ENCODE results near the gene MNAT1.
"Not testable (repeated sequence)": the region's sequence is repeated elsewhere in the genome, so short reads cannot be mapped to it uniquely, and the experiment has no call there.

The MNAT1 gene

GRCh38 chr14:60734465-60735242 is at the start of gene MNAT1:
TSS of gene MNAT1 (plus strand) at chr14:60734761. CDS start at chr14:60734863, 102 bp downstream.
- DNase-seq (ENCODE audit: low read depth): peak; percentile 59

DNA sequence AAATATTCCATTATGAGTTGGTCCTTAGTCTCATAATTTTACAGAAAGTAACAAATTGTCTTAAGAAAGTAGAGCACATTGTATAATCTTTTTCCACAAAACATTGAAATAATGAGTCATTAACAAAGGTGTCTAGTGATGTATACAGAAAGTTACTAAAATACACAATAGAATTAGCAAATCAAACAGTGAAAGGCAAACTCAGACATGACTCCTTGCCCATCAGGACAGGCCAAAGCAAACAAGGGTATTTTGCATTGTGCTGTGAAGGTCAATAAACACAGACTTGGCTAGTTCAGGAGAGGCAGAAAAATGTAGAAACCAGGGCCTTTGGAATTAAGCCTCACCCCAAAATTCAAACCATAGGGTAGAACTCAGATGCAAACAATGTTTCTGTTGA is 47.7 kb upstream of the MNAT1 start:
- DNase-seq (ENCODE audit: low read depth): no peak

DNA sequence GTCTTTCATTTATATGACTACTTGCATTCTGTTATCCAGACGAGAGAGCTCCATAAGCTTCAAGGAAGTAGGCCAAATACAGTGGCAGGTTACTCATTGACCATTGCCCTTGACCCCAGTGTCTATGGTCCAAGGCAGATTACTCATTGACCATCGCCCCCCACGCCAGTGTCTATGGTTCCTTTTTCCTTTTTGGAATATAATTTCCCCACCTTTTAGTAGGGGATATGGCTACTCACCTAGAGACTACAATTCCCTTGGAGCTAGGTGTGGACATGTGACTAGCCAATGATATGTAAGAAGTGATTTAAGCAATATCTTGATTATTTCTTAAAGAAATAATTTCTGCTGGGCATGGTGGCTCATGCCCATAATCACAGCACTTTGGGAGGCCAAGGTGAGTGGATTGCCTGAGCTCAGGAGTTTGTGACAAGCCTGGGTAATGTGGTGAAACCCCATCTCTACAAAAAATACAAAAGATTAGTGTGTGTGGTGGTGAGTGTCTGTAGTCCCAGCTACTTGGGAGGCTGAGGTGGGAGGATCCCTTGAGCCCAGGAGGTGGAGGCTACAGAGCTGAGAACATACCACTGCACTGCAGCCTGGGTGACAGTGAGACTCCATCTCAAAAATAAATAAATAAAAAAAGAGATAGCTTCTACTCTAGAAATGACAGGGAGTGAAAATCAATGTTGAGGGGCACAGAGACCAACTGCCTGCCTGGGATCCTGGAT is 43.0 kb upstream of the MNAT1 start:
- DNase-seq (ENCODE audit: low read depth): no peak

GRCh38 chr14:60695327-60695726 is 39.2 kb upstream of the MNAT1 start:
- DNase-seq (ENCODE audit: low read depth): no peak

DNA sequence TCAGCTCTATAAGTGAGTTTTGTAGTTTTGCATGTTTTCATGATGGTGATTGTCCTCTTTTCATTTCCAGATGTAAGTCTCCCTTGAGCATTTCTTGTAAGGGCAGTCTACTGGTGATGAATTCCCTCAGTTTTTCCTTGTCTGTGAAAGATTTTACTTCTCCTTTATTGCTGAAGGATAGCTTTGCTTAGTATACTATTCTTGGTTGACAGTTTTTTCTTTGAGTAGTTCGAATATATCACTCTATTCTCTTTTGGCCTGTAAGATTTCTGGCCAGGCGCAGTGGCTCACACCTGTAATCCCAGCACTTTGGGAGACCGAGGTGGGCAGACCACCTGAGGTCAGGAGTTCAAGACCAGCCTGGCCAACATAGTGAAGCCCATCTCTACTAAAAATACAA is 34.0 kb upstream of the MNAT1 start:
- no peak for DNase-seq (ENCODE audit: low read depth)

DNA sequence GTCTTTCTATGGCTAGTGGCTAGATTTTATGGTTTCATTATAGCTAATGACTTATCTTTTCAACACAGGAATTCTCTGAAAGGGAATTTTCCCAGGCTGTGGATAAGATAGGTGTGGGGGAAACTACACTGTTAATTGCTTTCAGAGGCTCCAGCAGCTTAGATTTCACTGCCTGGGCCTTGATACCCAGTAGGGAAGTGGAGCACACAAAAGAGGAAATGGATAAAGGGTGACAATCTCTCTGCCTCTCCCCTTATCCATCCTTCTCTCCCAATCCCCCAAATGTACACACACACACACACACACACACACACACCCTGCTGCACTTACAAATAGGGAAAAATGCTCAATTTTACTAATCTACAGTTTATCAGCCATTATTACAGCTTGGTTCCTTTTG is 29.5 kb upstream of the MNAT1 start:
- DNase-seq (ENCODE audit: low read depth): no peak

GRCh38 chr14:60707858-60708257 is 26.7 kb upstream of the MNAT1 start:
- no peak for DNase-seq (ENCODE audit: low read depth)

- no peak for DNase-seq (ENCODE audit: low read depth)
Measured at GRCh38 chr14:60710494-60710893, 24.1 kb upstream of the MNAT1 start.

GRCh38 chr14:60713513-60713912 is 21.0 kb upstream of the MNAT1 start:
- no peak for DNase-seq (ENCODE audit: low read depth)

GRCh38 chr14:60720391-60720790 is 14.2 kb upstream of the MNAT1 start:
- no peak for DNase-seq (ENCODE audit: low read depth)

DNA sequence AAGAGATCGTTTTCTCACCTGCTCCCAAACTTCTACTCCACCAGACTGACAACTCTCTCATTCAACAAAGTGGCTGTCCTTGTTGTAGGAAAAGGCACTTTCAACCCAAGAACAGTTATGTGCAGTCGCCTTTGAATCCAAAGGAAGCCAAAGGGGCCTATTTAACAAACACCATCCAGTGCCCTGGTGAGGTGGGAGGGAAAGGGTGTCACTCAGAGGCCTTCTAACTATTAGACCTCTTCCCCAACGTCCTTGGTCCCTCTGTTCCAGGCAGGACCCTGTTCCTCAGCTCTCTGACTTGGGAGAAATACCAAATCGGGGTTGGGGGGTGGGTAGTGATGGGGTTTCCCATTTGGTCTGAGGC is 13.6 kb upstream of the MNAT1 start:
- no peak for DNase-seq (ENCODE audit: low read depth)

- DNase-seq (ENCODE audit: low read depth): peak; percentile 21
Measured at GRCh38 chr14:60721326-60722106, 13.0 kb upstream of the MNAT1 start.

- DNase-seq (ENCODE audit: low read depth): peak; percentile 1
Measured at GRCh38 chr14:60722107-60722356, 12.5 kb upstream of the MNAT1 start.

GRCh38 chr14:60722357-60723115 is 12.0 kb upstream of the MNAT1 start:
- peak; percentile 1 for DNase-seq (ENCODE audit: low read depth)

DNA sequence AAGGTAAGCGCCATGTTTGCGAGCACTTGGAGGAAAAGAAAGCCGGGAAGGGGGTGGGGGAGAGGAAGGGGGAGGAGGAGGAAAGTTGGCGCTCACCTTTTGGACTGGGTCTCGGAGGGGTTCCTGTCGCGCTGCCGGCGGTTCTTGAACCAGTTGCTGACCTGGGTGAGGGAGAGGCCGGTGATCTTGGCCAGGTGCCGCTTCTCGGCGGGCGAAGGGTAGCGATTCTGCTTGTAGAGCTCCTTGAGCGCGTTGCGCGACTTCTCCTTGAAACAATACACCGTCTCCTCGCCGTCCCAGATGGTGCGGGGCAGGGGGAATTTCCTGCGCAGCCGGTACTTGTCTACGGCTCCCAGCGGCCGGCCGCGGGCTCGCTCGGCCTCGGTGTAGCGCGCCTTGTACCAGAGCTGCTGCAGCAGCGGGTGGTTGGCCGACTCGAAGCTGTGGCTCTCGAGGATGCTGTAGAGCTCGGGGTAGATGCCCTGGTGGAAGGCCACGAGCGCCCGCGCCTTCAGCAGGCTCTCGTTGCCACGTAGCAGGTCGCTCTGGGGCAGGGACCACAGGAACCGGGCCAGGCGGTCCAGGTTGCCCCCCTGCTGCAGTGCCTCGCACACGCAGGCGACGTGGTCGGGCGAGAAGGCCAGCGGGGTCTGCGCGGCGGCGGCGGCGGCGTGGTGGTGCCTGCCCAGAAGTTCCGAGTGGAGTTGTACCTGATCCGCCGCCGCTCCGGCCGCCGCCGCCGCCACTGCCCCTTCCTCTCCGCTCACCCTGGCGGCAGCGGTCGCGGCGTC is 11.2 kb upstream of the MNAT1 start:
- peak; percentile 3 for DNase-seq (ENCODE audit: low read depth)

DNA sequence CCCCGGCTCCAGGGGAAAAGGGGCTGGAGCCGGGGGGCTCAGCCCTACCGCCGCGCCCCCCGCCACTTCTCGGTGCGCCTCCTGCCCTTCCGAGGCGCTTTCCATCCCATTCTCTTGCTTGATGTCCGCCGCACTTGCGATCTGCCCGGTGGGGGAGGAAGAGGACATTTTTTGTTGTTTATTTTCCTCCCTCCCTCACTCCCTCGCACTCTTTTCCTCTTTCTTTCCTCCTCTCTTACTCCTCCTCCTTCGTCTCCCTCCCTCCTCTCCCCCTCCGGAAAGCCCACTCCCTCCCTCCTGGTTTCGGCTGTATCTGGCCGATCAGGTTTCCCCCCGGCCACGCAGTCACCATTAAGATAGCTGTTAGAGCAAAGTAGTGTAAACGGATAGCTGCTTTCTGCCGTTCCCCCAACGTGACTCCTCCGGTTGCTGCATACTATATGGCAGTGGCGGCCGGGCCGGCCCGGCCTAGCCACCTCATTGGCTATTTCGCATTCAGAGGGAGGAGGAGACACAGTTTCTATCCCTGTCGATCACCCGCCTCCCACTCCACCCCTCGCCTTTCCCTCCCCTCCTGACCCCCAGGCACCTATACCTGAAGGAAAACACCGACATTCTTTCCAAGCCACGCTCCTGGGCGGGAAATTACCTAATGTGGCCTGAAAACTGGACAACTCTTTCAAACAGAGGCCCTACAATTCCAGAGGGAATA is 10.5 kb upstream of the MNAT1 start, which contains the start of gene SIX4:
Gene SIX4 (minus strand): TSS at position 445 of the 712 bp plus-strand sequence. CDS start 277 bp downstream, at position 168.
- no peak for DNase-seq (ENCODE audit: low read depth)

GRCh38 chr14:60731291-60731690 is 3.3 kb upstream of the MNAT1 start:
- not testable (repeated sequence) for DNase-seq (ENCODE audit: low read depth)

DNA sequence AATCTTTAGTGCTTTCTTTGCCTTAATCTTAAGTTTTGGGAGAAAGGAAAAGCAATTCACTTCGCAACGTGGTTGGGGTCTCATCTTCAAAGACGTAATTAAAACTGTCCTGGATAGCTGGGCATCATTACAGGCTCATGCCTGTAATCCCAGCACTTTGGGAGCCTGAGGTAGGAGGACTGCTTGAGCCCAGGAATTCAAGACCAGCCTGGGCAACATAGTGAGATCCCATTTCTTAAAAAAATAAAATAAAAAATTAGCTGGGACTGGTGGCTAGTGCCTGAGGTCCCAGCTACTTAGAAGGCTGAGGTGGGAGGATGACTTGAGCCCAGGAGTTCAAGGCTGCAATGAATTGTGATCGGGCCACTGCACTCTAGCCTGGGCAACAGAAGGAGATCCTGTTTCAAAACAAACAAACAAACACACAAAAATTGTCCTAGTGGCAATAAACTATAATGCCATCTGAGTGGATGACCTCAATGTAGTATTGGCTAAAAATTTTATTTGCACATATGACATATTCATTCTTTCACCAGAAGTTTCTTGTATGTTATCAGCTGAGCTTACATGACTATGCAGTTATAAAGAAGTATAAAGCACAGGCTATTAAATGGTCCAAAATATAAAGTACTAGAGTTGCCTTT is 1.6 kb upstream of the MNAT1 start:
- no peak for DNase-seq (ENCODE audit: low read depth)

DNA sequence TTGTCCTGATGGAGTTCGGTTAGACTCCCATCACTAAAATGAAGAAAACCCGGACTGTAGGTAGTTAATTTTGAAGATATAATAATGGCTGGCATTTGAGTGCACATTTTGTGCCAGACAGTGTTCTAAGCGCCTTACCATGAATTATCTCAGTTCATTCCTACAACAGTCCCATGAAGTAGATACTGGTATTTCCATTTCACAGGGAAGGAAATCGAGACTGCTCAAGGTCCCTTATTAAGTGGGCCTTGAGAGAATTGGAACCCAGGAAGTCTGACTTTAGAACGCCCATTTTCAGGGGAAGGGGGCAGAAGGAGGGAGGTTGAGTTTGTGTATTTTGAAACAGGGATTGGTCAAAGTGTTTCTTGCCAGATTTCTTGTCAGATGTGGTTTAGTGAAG is 855 bp downstream of the MNAT1 start:
- DNase-seq (ENCODE audit: low read depth): no peak

DNA sequence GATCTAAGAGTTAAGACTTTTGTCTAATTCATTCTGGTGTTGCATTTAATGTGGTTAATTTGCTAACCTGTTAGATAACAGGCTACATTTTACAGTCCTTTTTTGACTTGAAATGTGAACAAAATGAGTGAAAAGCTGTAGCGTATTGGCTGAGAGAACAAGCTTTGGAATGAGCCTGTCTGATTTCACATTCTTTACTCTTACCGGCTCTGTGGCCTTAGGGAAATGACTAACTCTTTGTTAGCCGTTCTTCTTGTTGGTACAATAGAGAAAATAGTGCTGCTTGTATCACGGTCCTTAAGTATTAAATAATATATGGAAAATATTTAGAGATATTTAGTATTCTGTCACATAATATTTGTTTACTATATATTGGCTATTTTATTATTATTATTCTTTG is 1.9 kb downstream of the MNAT1 start:
- DNase-seq (ENCODE audit: low read depth): no peak
